ENCODE results near the gene PCDHAC1. TPM values are rescaled to one million over a fixed set of nuclear protein-coding genes. Genes with fewer than 3 reads are reported as not detected.

PCDHAC1 gene
- total RNA-seq = 0.14 and 0.18 TPM in 2 replicates

GRCh38 chr5:140925806-140926442 lies at the start of gene PCDHAC1:
PCDHAC1 (plus strand) TSS chr5:140926299; CDS start chr5:140926893, 594 bp downstream.

GRCh38 chr5:140881889-140882590 lies 44.1 kb upstream of the PCDHAC1 start, which contains the start of gene PCDHA13:
PCDHA13 (plus strand) TSS chr5:140882124; CDS start chr5:140882269, 145 bp downstream.

GRCh38 chr5:140966293-140967225 lies 40.5 kb downstream of the PCDHAC1 start, which contains the start of gene PCDHAC2:
PCDHAC2 (plus strand) TSS chr5:140966476; CDS start chr5:140966767, 291 bp downstream.

Other genes starting within 250 kb of the PCDHAC1 start
- gene HARS1, start 234.9 kb upstream of the PCDHAC1 start, total RNA-seq = 62.9 and 65.2 TPM in 2 replicates
- 24.6 and 27.1 TPM in 2 replicates for gene HARS2, start 234.8 kb upstream of the PCDHAC1 start, total RNA-seq
- gene ZMAT2, start 225.9 kb upstream of the PCDHAC1 start, total RNA-seq = 63.7 and 78.2 TPM in 2 replicates
- under 0.01 TPM in 2 replicates for gene PCDHA1, start 140.2 kb upstream of the PCDHAC1 start, total RNA-seq
- under 0.01 and 0.09 TPM in 2 replicates for gene PCDHA2, start 131.4 kb upstream of the PCDHAC1 start, total RNA-seq
- 0.14 and 0.28 TPM in 2 replicates for gene PCDHA3, start 125.2 kb upstream of the PCDHAC1 start, total RNA-seq
- gene PCDHA4, start 119.2 kb upstream of the PCDHAC1 start, total RNA-seq = 0.14 and 0.37 TPM in 2 replicates
- under 0.01 and 0.09 TPM in 2 replicates for gene PCDHA5, start 104.7 kb upstream of the PCDHAC1 start, total RNA-seq
- gene PCDHA6, start 98.3 kb upstream of the PCDHAC1 start, total RNA-seq = 0.14 and 0.55 TPM in 2 replicates
- 0.57 and 0.83 TPM in 2 replicates for gene PCDHA7, start 92.0 kb upstream of the PCDHAC1 start, total RNA-seq
- under 0.01 and 0.09 TPM in 2 replicates for gene PCDHA8, start 85.1 kb upstream of the PCDHAC1 start, total RNA-seq
- under 0.01 and 0.18 TPM in 2 replicates for gene PCDHA9, start 77.9 kb upstream of the PCDHAC1 start, total RNA-seq
- 0.14 and 0.28 TPM in 2 replicates for gene PCDHA10, start 70.4 kb upstream of the PCDHAC1 start, total RNA-seq
- under 0.01 and 0.65 TPM in 2 replicates for gene PCDHA11, start 57.3 kb upstream of the PCDHAC1 start, total RNA-seq
- under 0.01 and 0.09 TPM in 2 replicates for gene PCDHA12, start 51.0 kb upstream of the PCDHAC1 start, total RNA-seq
- under 0.01 and 0.09 TPM in 2 replicates for gene PCDHA13, start 44.2 kb upstream of the PCDHAC1 start, total RNA-seq
- gene PCDHAC2, start 40.2 kb downstream of the PCDHAC1 start, total RNA-seq = 0.14 and 0.28 TPM in 2 replicates
- gene PCDHB1, start 125.1 kb downstream of the PCDHAC1 start, total RNA-seq = not detected in 2 replicates
- gene PCDHB2, start 168.3 kb downstream of the PCDHAC1 start, total RNA-seq = 1.6 and 1.8 TPM in 2 replicates
- 0.55 and 0.57 TPM in 2 replicates for gene PCDHB3, start 174.2 kb downstream of the PCDHAC1 start, total RNA-seq
- 0.09 and 0.14 TPM in 2 replicates for gene PCDHB4, start 195.5 kb downstream of the PCDHAC1 start, total RNA-seq
- gene PCDHB5, start 208.9 kb downstream of the PCDHAC1 start, total RNA-seq = 0.57 and 1.4 TPM in 2 replicates
- gene PCDHB6, start 223.8 kb downstream of the PCDHAC1 start, total RNA-seq = under 0.01 and 0.09 TPM in 2 replicates
- gene PCDHB7, start 246.3 kb downstream of the PCDHAC1 start, total RNA-seq = 0.18 and 0.71 TPM in 2 replicates

Data from smooth muscle cell of bladder (primary cell).